MCF 10A (cell line): Measurements from ENCODE around the gene BCL2. TPM values are rescaled to one million over a fixed set of nuclear protein-coding genes. Genes with fewer than 3 reads are reported as not detected.

Experiments
- BruUV-seq: library from RNA; stranded (reverse); fragments of 400-500 nt; replicated peaks from 2 replicates; lab custom pipeline; 2021; lab: Mats Ljungman, UMichigan
- CTCF ChIA-PET: fragments of 300-600 bp; sonication (Branson Sonifier 250); formaldehyde crosslinking; extraction: SDS; loops from one replicate; lab custom pipeline; 2021; ENCODE audit warnings: antibody characterized with exemption, inconsistent platforms; lab: Yijun Ruan, JAX
- POLR2A ChIA-PET: fragments of 300-600, 350-650 bp; sonication (Branson Sonifier 250); formaldehyde crosslinking; extraction: SDS; loops from one replicate; lab custom pipeline; 2020; ENCODE audit warnings: antibody characterized with exemption, inconsistent platforms; lab: Yijun Ruan, JAX
- DNase-seq: peaks from one replicate; pipeline ENCODE4 v3.0.0-alpha.2; 2018; ENCODE audit not compliant: unreplicated experiment
- H3K27ac Mint-ChIP-seq: one replicate; pipeline ENCODE4 v1.8.0; 2022; ENCODE audit warnings: mild to moderate bottlenecking, low read depth, mixed read lengths; ENCODE audit not compliant: unreplicated experiment
- H3K27me3 Mint-ChIP-seq: one replicate; pipeline ENCODE4 v1.8.0; 2022; ENCODE audit warnings: mixed read lengths; ENCODE audit not compliant: insufficient read depth, unreplicated experiment
- H3K36me3 Mint-ChIP-seq: one replicate; pipeline ENCODE4 v1.8.0; 2022; ENCODE audit warnings: mild to moderate bottlenecking, moderate library complexity, mixed read lengths; ENCODE audit not compliant: insufficient read depth, unreplicated experiment
- H3K4me1 Mint-ChIP-seq: one replicate; pipeline ENCODE4 v1.8.0; 2022; ENCODE audit warnings: mixed read lengths; ENCODE audit not compliant: insufficient read depth, unreplicated experiment
- H3K4me3 Mint-ChIP-seq: one replicate; pipeline ENCODE4 v1.8.0; 2022; ENCODE audit warnings: mild to moderate bottlenecking, moderate library complexity, mixed read lengths; ENCODE audit not compliant: unreplicated experiment
- H3K9me3 Mint-ChIP-seq: one replicate; pipeline ENCODE4 v1.8.0; 2022; ENCODE audit warnings: mixed read lengths; ENCODE audit not compliant: unreplicated experiment
- CTCF ChIP-seq: fragments of 200-600 bp; IDR thresholded peaks from one replicate; pipeline ENCODE4 v1.8.0; 2022; ENCODE audit warnings: antibody characterized with exemption, mild to moderate bottlenecking; ENCODE audit not compliant: unreplicated experiment
- intact Hi-C: fragments of 100-400 bp; cut with micrococcal nuclease; formaldehyde crosslinking; loops from 2 replicates; pipeline ENCODE4 v1.14.1; 2022
- total RNA-seq: library from RNA; stranded (reverse); gene quantifications from 2 replicates; pipeline ENCODE4 v1.2.3, GENCODE V29; 2022

Gene BCL2
- total RNA-seq, 1 experiment from 2014 or later = 3.0 TPM

GRCh38 chr18:63247506-63247905, 72.1 kb downstream of the BCL2 start:
- Mint-ChIP-seq H3K4me1 (no peaks in the 10 kb centered on the region), H3K27ac (no peak overlapping the region), H3K9me3 (no peaks in the 10 kb centered on the region), H3K36me3 (no peaks in the 10 kb centered on the region), H3K27me3 (no peaks in the 10 kb centered on the region), H3K4me3 (no peak overlapping the region)
- no peak for DNase-seq
- no peak for TF ChIP-seq CTCF
- BruUV-seq = no TSS peak
- CTCF ChIA-PET = interaction anchor here (1.3 kb wide), 1 partner anchor 116 kb away, joined by 3 read pairs; no protein-coding TSS in a partner anchor
- POLR2A ChIA-PET = no interaction called here
- intact Hi-C loops = no loop called here

GRCh38 chr18:63245600-63245999, 74.0 kb downstream of the BCL2 start:
- intact Hi-C loops = no loop called here
- CTCF ChIA-PET = no interaction called here
- H3K27ac Mint-ChIP-seq = no peak overlapping the region
- BruUV-seq = no TSS peak
- TF ChIP-seq CTCF = no peak
- no peaks in the 10 kb centered on the region for H3K4me1 Mint-ChIP-seq
- no peaks in the 10 kb centered on the region for H3K27me3 Mint-ChIP-seq
- POLR2A ChIA-PET = no interaction called here
- H3K4me3 Mint-ChIP-seq = no peak overlapping the region
- no peaks in the 10 kb centered on the region for H3K36me3 Mint-ChIP-seq
- no peak for DNase-seq
- no peaks in the 10 kb centered on the region for H3K9me3 Mint-ChIP-seq

GRCh38 chr18:63244607-63245006, 75.0 kb downstream of the BCL2 start:
- ChIA-PET CTCF (no interaction called here), POLR2A (no interaction called here)
- Mint-ChIP-seq H3K27ac (no peak overlapping the region), H3K4me1 (no peaks in the 10 kb centered on the region), H3K27me3 (no peaks in the 10 kb centered on the region), H3K4me3 (no peak overlapping the region), H3K9me3 (no peaks in the 10 kb centered on the region), H3K36me3 (no peaks in the 10 kb centered on the region)
- no peak for DNase-seq
- intact Hi-C loops = no loop called here
- BruUV-seq = no TSS peak
- no peak for TF ChIP-seq CTCF

GRCh38 chr18:63241760-63242159, 77.8 kb downstream of the BCL2 start:
- ChIA-PET POLR2A (no interaction called here), CTCF (interaction anchor here (0.5 kb wide), 1 partner anchor 76 kb away, joined by 5 read pairs; no protein-coding TSS in a partner anchor)
- Mint-ChIP-seq H3K4me1 (peaks cover 17% of the 10 kb centered on the region), H3K9me3 (no peaks in the 10 kb centered on the region), H3K4me3 (no peak overlapping the region), H3K36me3 (no peaks in the 10 kb centered on the region), H3K27ac (no peak overlapping the region), H3K27me3 (no peaks in the 10 kb centered on the region)
- BruUV-seq = no TSS peak
- TF ChIP-seq CTCF = no peak
- intact Hi-C loops = no loop called here
- no peak for DNase-seq
